Measurements from ENCODE around the gene GRID2. TPM values are rescaled to one million over a fixed set of nuclear protein-coding genes. Genes with fewer than 3 reads are reported as not detected.
A peak's percentile ranks its signal among the peaks of the same experiment; 100 is the strongest.

Gene GRID2
- total RNA-seq, 1 donor from 2014 or later = 0.17 TPM

DNA sequence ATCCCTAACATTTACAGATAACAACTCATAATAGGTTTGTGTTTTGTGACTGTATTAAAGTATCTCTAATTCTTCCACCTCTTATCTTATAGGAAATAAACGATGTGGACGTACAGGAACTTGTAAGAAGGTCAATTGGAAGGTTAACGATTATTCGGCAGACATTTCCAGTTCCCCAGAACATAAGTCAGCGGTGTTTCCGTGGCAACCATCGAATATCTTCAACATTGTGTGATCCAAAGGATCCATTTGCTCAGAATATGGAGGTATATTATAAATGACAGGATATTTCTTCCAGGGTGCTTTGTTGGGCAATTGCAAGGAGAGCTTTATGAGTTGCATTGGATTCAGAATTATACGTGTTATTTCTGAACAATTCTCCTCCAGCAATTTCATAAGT lies 912.9 kb downstream of the GRID2 start:
- H3K36me3 ChIP-seq = no peaks in the 10 kb centered on the region
- no peaks in the 10 kb centered on the region for H3K9me3 ChIP-seq (ENCODE audit: low read depth)
- no peaks in the 10 kb centered on the region for H3K79me2 ChIP-seq (ENCODE audit: low read depth)
- H4K20me1 ChIP-seq (ENCODE audit: low read depth) = no peaks in the 10 kb centered on the region
- Mint-ChIP-seq H3K36me3 (no peaks in the 10 kb centered on the region), H3K27me3 (ENCODE audit: insufficient read depth, low read depth) (peaks cover 2% of the 10 kb centered on the region), H3K27ac (no peak overlapping the region), H3K4me1 (peaks cover 9% of the 10 kb centered on the region), H3K4me3 (no peak overlapping the region), H3K9me3 (no peaks in the 10 kb centered on the region)
- TF ChIP-seq EZH2 (IDR thresholded peaks at IDR 0.05) (no peak), EZH2phosphoT487 (IDR thresholded peaks at IDR 0.05) (no peak)
- TF ChIP-seq, protein P1, sequence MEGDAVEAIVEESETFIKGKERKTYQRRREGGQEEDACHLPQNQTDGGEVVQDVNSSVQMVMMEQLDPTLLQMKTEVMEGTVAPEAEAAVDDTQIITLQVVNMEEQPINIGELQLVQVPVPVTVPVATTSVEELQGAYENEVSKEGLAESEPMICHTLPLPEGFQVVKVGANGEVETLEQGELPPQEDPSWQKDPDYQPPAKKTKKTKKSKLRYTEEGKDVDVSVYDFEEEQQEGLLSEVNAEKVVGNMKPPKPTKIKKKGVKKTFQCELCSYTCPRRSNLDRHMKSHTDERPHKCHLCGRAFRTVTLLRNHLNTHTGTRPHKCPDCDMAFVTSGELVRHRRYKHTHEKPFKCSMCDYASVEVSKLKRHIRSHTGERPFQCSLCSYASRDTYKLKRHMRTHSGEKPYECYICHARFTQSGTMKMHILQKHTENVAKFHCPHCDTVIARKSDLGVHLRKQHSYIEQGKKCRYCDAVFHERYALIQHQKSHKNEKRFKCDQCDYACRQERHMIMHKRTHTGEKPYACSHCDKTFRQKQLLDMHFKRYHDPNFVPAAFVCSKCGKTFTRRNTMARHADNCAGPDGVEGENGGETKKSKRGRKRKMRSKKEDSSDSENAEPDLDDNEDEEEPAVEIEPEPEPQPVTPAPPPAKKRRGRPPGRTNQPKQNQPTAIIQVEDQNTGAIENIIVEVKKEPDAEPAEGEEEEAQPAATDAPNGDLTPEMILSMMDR (IDR thresholded peaks at IDR 0.05) = no peak
- H3K9ac ChIP-seq = no peak overlapping the region
- DNase-seq (ENCODE audit: low spot score) = no peak
- H3K4me2 ChIP-seq = no peak overlapping the region
- H3K27ac ChIP-seq = no peak overlapping the region
- no peaks in the 10 kb centered on the region for H3K27me3 ChIP-seq
- H3F3A ChIP-seq (ENCODE audit: low read depth) = no peaks in the 10 kb centered on the region
- peaks cover 12% of the 10 kb centered on the region for H3K4me1 ChIP-seq
- no peak overlapping the region for H3K4me3 ChIP-seq
- no peak overlapping the region for H2AFZ ChIP-seq (replicated peaks)

DNA sequence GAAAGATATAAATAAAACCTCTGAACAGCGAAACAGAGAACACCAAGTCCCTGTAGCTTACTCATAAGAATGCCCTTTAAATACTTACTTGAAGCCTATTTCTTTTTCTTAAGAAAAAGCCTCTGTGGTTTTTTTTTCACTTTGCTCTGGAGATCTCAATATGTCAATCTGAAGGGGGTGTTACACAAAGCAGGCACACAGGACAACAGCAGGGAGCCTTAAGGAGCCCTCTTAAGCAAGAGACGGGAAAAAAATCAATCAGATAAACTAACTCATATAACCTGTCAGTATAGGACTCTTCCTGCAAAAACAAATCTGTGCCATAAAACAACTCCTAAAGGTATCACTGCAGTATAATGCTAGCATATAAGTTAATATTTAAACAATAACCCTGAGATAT lies 913.7 kb downstream of the GRID2 start:
- Histone ChIP-seq H3K27me3 (no peaks in the 10 kb centered on the region), H3K9ac (no peak overlapping the region), H3K9me3 (ENCODE audit: low read depth) (no peaks in the 10 kb centered on the region), H3K79me2 (ENCODE audit: low read depth) (no peaks in the 10 kb centered on the region), H3K4me3 (no peak overlapping the region), H4K20me1 (ENCODE audit: low read depth) (no peaks in the 10 kb centered on the region), H3K27ac (no peak overlapping the region), H3K4me2 (no peak overlapping the region), H3F3A (ENCODE audit: low read depth) (no peaks in the 10 kb centered on the region), H2AFZ (replicated peaks) (no peak overlapping the region), H3K36me3 (no peaks in the 10 kb centered on the region), H3K4me1 (peaks cover 12% of the 10 kb centered on the region)
- no peak for TF ChIP-seq EZH2phosphoT487 (IDR thresholded peaks at IDR 0.05)
- TF ChIP-seq, protein P1 (IDR thresholded peaks at IDR 0.05) = no peak
- no peak for TF ChIP-seq EZH2 (IDR thresholded peaks at IDR 0.05)
- Mint-ChIP-seq H3K4me3 (no peak overlapping the region), H3K9me3 (no peaks in the 10 kb centered on the region), H3K36me3 (no peaks in the 10 kb centered on the region), H3K4me1 (peaks cover 9% of the 10 kb centered on the region), H3K27me3 (ENCODE audit: insufficient read depth, low read depth) (peaks cover 2% of the 10 kb centered on the region), H3K27ac (peak overlapping the region; percentile 6)
- peak; percentile 36 for DNase-seq (ENCODE audit: low spot score)

DNA sequence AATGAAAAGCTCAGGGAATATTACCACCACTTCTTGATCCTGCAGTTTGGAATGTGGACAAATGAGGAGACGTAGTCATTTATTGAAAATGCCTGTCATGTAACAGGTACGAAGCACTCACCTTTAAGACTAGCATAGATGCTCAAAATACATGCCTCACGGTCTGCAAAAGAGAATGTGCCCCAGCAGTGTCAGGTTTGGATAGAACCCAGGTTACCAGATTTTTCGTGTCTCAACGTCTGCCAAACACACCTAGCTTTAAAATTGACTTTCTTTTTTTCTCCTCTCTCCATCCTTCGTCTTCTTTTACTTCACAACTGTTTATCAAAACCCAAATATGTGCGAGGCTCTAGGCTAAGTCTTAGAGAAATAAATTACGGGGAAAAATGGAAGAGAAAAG lies 918.0 kb downstream of the GRID2 start:
- H3K36me3 Mint-ChIP-seq = no peaks in the 10 kb centered on the region
- H3K9me3 Mint-ChIP-seq = no peaks in the 10 kb centered on the region
- Histone ChIP-seq H4K20me1 (ENCODE audit: low read depth) (no peaks in the 10 kb centered on the region), H2AFZ (replicated peaks) (no peak overlapping the region), H3K4me1 (peaks cover 9% of the 10 kb centered on the region), H3K4me3 (no peak overlapping the region), H3F3A (ENCODE audit: low read depth) (no peaks in the 10 kb centered on the region), H3K79me2 (ENCODE audit: low read depth) (no peaks in the 10 kb centered on the region), H3K27me3 (no peaks in the 10 kb centered on the region), H3K4me2 (no peak overlapping the region), H3K27ac (no peak overlapping the region), H3K36me3 (no peaks in the 10 kb centered on the region), H3K9me3 (ENCODE audit: low read depth) (no peaks in the 10 kb centered on the region), H3K9ac (no peak overlapping the region)
- H3K27ac Mint-ChIP-seq = no peak overlapping the region
- peaks cover 7% of the 10 kb centered on the region for H3K4me1 Mint-ChIP-seq
- no peak overlapping the region for H3K4me3 Mint-ChIP-seq
- no peak for DNase-seq (ENCODE audit: low spot score)
- no peaks in the 10 kb centered on the region for H3K27me3 Mint-ChIP-seq (ENCODE audit: insufficient read depth, low read depth)
- TF ChIP-seq EZH2 (IDR thresholded peaks at IDR 0.05) (no peak), EZH2phosphoT487 (IDR thresholded peaks at IDR 0.05) (no peak)
- TF ChIP-seq, protein P1 (IDR thresholded peaks at IDR 0.05) = no peak
